ENCODE results near the gene VARS2. TPM values are rescaled to one million over a fixed set of nuclear protein-coding genes. Genes with fewer than 3 reads are reported as not detected.
"Not testable (repeated sequence)": the region's sequence is repeated elsewhere in the genome, so short reads cannot be mapped to it uniquely, and the experiment has no call there.

VARS2 gene
- total RNA-seq, 1 donor from 2014 or later = 42.1 TPM

DNA sequence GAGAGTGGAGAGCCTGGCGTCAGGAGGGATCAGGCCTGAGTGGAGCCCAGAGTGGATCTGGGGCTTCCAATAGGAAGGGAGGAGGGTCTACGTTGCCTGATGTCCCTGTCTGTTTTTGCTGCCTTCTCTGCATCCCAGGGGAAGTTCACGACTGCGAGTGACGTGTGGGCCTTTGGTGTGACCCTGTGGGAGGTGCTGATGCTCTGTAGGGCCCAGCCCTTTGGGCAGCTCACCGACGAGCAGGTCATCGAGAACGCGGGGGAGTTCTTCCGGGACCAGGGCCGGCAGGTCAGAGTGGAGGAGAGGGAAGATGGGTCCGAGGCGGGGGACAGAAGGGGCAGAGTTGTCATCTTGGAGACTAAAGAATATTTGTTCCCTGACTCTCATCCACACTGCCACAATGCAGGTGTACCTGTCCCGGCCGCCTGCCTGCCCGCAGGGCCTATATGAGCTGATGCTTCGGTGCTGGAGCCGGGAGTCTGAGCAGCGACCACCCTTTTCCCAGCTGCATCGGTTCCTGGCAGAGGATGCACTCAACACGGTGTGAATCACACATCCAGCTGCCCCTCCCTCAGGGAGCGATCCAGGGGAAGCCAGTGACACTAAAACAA is 15.2 kb upstream of the VARS2 start:
- intact Hi-C loops (cut with micrococcal nuclease) = no loop called here

GRCh38 chr6:30900863-30901417 is 13.1 kb upstream of the VARS2 start:
- intact Hi-C loops (cut with micrococcal nuclease) = no loop called here

DNA sequence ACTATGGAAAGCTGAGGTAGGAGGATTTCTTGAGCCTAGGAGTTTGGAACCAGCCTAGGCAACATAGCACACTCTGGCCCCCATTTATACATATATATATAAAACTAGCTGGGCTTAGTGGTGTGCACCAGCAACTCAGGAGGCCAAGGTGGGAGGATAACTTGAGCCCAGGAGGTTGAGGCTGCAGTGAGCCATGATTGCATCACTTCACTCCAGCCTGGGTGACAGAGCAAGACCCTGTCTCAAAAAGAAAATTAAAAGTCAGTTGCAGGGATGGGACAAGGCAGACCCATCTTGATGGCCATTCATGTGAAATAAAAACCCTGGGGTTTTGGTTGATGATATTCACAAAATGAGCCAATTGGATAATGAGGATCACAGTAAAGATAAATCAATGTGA is 12.6 kb upstream of the VARS2 start:
- intact Hi-C loops (cut with micrococcal nuclease) = no loop called here

DNA sequence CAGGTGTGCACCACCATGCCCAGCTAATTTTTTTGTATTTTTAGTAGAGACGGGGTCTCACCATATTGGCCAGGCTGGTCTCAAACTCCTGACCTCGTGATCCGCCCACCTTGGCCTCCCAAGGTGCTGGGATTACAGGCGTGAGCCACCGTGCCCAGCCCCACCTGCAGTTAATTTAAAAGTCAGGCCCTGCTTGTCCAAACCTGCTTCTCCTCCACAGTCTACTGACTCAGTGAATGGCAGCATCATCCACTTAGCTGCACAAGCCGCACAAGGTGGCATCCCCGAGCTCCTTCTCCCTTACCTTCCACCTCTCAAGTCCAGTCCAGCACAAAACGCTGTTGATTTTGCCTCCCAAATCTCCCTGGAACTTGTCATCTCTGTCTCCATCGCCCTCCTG is 11.8 kb upstream of the VARS2 start:
- intact Hi-C loops (cut with micrococcal nuclease) = not testable (repeated sequence)

DNA sequence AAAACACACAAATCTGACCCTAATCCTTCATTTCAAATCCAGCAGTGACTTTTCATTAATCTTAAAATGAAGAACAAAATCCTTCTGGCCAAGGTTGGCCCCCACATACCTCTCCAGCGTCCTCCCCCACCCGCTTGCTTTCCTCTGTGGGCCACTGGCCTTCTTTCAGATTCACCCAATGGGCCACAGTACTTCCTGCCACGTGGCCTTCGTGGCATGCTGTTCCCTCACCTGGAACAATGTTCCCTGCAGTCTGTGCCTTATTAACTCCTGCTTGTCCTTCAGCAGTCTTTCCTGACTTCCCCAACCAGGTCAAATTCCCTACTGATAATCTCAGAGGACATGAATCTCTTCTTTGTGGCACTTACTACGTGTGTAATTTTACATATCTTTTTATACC is 11.3 kb upstream of the VARS2 start:
- intact Hi-C loops (cut with micrococcal nuclease) = no loop called here

DNA sequence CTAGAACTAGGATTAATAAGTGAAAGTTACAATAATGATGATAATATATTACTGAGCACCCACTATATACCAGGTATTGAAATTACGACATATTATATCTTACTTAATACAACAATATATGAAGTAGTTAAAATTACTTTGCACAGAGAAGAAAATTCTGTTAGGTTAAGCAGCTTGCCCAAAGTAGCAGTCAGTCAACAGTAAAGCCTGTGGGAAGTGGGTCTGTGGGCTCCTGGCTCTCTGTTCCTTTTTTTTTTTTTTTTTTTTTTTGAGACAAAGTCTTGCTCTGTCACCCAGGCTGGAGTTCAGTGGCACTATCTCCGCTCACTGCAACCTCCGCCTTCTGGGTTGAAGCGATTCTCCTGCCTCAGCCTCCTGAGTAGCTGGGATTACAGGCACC is 10.8 kb upstream of the VARS2 start:
- intact Hi-C loops (cut with micrococcal nuclease) = no loop called here

- intact Hi-C loops (cut with micrococcal nuclease) = not testable (repeated sequence)
Measured at GRCh38 chr6:30907290-30907757, 6.7 kb upstream of the VARS2 start.

- intact Hi-C loops (cut with micrococcal nuclease) = loop anchor here (1.0 kb wide), 1 partner anchor 289 kb away; no protein-coding TSS in a partner anchor
Measured at GRCh38 chr6:30907758-30908591, 6.1 kb upstream of the VARS2 start, which contains the start of gene GTF2H4. Gene GTF2H4 (plus strand): TSS chr6:30908207.

DNA sequence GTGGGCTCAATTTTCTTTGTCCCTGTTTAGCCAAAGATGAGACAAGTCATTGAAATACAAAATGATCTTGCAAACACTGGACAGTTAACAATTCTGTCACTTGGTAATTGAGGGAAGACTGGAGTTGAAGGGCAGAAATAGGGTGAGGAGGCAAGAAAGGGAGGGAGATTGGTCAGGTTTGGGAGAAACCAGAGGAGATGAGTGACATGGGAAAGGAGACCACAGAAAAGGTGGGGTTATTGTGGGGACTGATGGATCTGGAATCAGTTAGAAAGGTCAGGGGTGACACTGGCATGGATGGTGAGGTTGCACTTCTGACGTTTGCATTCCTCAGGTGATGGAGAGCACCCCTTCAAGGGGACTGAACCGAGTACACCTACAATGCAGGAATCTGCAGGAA is 5.3 kb upstream of the VARS2 start:
- intact Hi-C loops (cut with micrococcal nuclease) = loop anchor here (1.0 kb wide), 1 partner anchor 289 kb away; no protein-coding TSS in a partner anchor

GRCh38 chr6:30910473-30910872 is 3.6 kb upstream of the VARS2 start:
- intact Hi-C loops (cut with micrococcal nuclease) = loop anchor here (10.0 kb wide), 1 partner anchor 236 kb away; the partner anchor contains the start of gene DHX16

GRCh38 chr6:30912746-30913520 is 1.1 kb upstream of the VARS2 start:
- intact Hi-C loops (cut with micrococcal nuclease) = loop anchor here (10.0 kb wide), 1 partner anchor 238 kb away; the partner anchor contains the start of gene DHX16

DNA sequence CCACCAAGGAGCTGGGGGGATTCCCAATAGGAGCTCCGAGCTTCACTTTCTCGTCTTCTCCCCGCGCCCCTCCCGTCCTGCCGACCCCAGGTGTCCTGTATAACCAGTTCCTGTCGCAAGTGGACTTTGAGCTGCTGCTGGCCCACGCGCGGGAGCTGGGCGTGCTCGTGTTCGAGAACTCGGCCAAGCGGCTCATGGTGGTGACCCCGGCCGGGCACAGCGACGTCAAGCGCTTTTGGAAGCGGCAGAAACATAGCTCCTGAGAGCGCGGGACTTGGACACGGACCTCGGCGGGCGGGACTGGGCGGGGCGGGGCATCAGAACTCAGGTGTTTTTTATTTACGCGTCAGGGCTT is 340 bp upstream of the VARS2 start:
- intact Hi-C loops (cut with micrococcal nuclease) = loop anchor here (2.0 to 10.0 kb wide), 3 partner anchors 165 to 239 kb away; partner anchors contain the start of gene DHX16

DNA sequence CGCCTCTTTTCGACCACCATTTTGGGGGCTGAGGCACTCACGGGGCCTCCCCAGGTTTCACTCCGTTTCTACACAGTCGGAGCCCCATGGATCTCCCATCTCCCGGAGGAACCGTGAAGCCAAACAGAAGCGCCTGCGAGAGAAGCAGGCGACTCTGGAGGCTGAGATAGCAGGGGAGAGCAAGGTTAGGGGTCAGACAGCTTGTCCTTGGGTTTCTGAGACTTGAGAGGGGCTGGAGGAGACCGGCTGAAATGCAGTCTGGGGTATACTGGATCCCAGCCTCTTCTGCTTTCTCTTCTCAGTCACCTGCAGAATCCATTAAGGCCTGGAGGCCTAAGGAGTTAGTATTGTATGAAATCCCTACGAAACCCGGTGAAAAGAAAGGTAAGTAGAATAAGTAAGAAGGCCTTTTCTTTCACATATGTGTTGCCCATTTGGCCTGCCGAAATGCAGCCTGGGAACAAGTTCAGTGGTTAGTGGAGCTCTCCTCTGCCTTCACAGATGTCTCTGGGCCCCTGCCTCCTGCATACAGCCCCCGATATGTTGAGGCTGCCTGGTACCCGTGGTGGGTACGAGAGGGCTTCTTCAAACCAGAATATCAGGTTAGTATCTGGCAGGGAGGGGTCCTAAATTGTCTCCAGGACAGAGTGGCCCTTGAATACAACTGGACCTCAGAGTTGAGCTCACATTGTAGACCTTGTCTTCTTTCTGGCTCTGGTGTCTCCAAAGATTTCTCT is 984 bp downstream of the VARS2 start:
- intact Hi-C loops (cut with micrococcal nuclease) = loop anchor here (1.0 to 10.0 kb wide), 6 partner anchors 87 to 240 kb away; partner anchors contain the start of gene DHX16

DNA sequence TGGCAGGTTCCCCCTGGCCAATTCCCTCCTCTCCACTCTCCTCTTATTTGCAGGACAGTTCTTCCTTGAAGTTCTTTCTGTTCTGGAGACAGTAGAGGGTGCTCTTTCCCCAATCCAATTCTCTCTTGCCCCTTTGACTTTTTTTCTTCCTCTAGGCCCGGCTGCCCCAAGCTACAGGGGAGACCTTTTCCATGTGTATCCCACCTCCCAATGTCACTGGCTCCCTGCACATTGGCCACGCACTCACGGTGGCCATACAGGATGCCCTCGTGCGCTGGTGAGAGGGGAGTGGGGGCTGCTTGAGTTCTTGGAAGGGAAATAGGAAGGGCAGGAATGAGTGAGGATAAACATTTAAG is 1.5 kb downstream of the VARS2 start:
- intact Hi-C loops (cut with micrococcal nuclease) = loop anchor here (1.0 to 10.0 kb wide), 6 partner anchors 87 to 241 kb away; partner anchors contain the start of gene DHX16

GRCh38 chr6:30917041-30917440 is 3.0 kb downstream of the VARS2 start:
- intact Hi-C loops (cut with micrococcal nuclease) = loop anchor here (5.0 to 10.0 kb wide), 2 partner anchors 150 to 242 kb away; partner anchors contain the start of gene DHX16

GRCh38 chr6:30917487-30917886 is 3.4 kb downstream of the VARS2 start:
- intact Hi-C loops (cut with micrococcal nuclease) = loop anchor here (5.0 to 10.0 kb wide), 2 partner anchors 150 to 243 kb away; partner anchors contain the start of gene DHX16

DNA sequence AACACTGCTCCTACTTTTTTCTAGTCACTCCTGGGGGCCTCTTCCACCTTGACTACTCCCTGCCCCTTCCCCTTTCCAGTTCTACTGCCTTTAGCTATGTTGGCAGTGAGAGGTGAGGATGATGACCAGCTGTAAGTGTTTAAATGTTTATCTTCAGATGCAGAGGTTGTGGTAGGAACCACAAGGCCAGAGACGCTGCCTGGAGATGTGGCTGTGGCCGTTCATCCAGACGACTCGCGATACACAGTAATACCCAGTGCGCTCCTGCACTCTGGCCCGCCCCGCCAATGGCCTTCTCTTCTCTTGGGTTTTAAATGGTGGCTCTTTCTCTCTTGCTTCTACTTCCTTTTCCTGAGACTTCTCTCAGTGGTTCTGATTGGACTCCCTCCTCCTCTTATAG is 4.6 kb downstream of the VARS2 start:
- intact Hi-C loops (cut with micrococcal nuclease) = loop anchor here (5.0 to 10.0 kb wide), 2 partner anchors 149 to 244 kb away; partner anchors contain the start of gene DHX16

GRCh38 chr6:30922447-30922852 is 8.4 kb downstream of the VARS2 start:
- intact Hi-C loops (cut with micrococcal nuclease) = no loop called here

- intact Hi-C loops (cut with micrococcal nuclease) = not testable (repeated sequence)
Measured at GRCh38 chr6:30924040-30924627, 10.1 kb downstream of the VARS2 start.

DNA sequence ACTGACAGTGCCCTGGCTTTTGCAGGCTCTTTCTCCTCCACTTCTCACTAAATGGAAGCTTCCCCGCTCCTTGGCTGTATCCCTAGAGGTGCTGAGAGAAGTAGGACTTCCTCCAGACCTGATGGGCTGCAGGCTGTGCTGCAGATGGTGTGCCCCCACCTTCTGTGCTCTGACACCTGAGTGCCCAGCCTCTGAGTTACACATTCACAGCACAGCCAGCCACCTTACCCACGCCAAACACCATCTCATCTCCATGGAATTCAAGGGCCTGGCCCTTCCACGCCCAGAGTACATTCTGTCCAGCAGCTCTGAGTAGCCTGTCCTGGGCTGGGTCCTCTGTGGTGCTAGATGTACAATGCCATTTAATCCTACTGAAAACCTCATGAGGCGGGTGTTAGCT is 12.6 kb downstream of the VARS2 start:
- intact Hi-C loops (cut with micrococcal nuclease) = no loop called here

Measured in T-helper 2 cell treated with Interferon-gamma antibody and Interleukin-4, amounts not matched to agents 100 ng/mL and 5 ng/mL, for 36 hours (primary cell).